BJ (cell line): Measurements from ENCODE around the gene TOM1L2. TPM values are rescaled to one million over a fixed set of nuclear protein-coding genes. Genes with fewer than 3 reads are reported as not detected.

Experiments
- CTCF ChIA-PET: fragments of 350-600 bp; formaldehyde crosslinking; extraction: SDS; loops from one replicate; lab custom pipeline; 2021; ENCODE audit warnings: antibody characterized with exemption, inconsistent platforms; lab: Yijun Ruan, JAX
- POLR2A ChIA-PET: fragments of 300-600 bp; sonication (Branson Sonifier 250); formaldehyde crosslinking; extraction: SDS; loops from one replicate; lab custom pipeline; 2021; ENCODE audit warnings: antibody characterized with exemption; lab: Charles Lee
- DNase-seq: peaks from one replicate; pipeline ENCODE4 v3.0.0-alpha.2; 2011; ENCODE audit warnings: low read depth
- H3K27me3 ChIP-seq: 2 replicates; pipeline ENCODE4 v1.6.0; 2011; ENCODE audit warnings: low read length; ENCODE audit not compliant: control insufficient read depth, insufficient read depth
- H3K36me3 ChIP-seq: 2 replicates; pipeline ENCODE4 v1.5.1; 2011; ENCODE audit warnings: low read length; ENCODE audit not compliant: control insufficient read depth, insufficient read depth
- H3K4me3 ChIP-seq: 2 replicates; pipeline ENCODE4 v1.5.1; 2011; ENCODE audit warnings: low read depth, mild to moderate bottlenecking, control low read depth, low read length
- CTCF ChIP-seq: IDR thresholded peaks from 2 replicates; pipeline ENCODE4 v1.5.1; 2011; ENCODE audit warnings: low read depth, mild to moderate bottlenecking, control low read depth, inconsistent platforms, low read length, moderate library complexity; ENCODE audit not compliant: insufficient read depth
- polyA plus RNA-seq: library from polyadenylated mRNA; depleted of rRNA; stranded (reverse); fragments of >200 nt; gene quantifications from 2 replicates; pipeline ENCODE4 v1.2.3, GENCODE V29; 2011

Gene TOM1L2
- polyA plus RNA-seq, 1 experiment: 39.6 TPM

GRCh38 chr17:17874478-17874877 is 97.7 kb downstream of the TOM1L2 start:
- no peak overlapping the region for H3K4me3 ChIP-seq
- CTCF ChIA-PET: interaction anchor here (1.0 to 1.3 kb wide), 6 partner anchors 9 to 194 kb away, joined by 3 to 4 read pairs (median 3); no protein-coding TSS in a partner anchor
- peak; percentile 69 for DNase-seq
- no peak for TF ChIP-seq CTCF
- H3K36me3 ChIP-seq: peaks cover 12% of the 10 kb centered on the region
- no peaks in the 10 kb centered on the region for H3K27me3 ChIP-seq
- POLR2A ChIA-PET: no interaction called here

- TF ChIP-seq CTCF: no peak
- no peaks in the 10 kb centered on the region for H3K27me3 ChIP-seq
- ChIA-PET CTCF (interaction anchor here (1.0 to 1.3 kb wide), 5 partner anchors 11 to 193 kb away, joined by 3 to 4 read pairs (median 3); no protein-coding TSS in a partner anchor), POLR2A (no interaction called here)
- no peak for DNase-seq
- H3K4me3 ChIP-seq: no peak overlapping the region
- H3K36me3 ChIP-seq: peaks cover 11% of the 10 kb centered on the region
These were observed 98.7 kb downstream of the TOM1L2 start for GRCh38 chr17:17873450-17873991.

- no peak overlapping the region for H3K4me3 ChIP-seq
- H3K27me3 ChIP-seq: no peaks in the 10 kb centered on the region
- H3K36me3 ChIP-seq: peaks cover 13% of the 10 kb centered on the region
- no peak for DNase-seq
- ChIA-PET POLR2A (no interaction called here), CTCF (interaction anchor here (1.0 kb wide), 1 partner anchor 15 kb away, joined by 3 read pairs; no protein-coding TSS in a partner anchor)
- no peak for TF ChIP-seq CTCF
These were observed 99.5 kb downstream of the TOM1L2 start for GRCh38 chr17:17872547-17873345.

GRCh38 chr17:17871913-17872312 is 100.3 kb downstream of the TOM1L2 start:
- ChIA-PET POLR2A (no interaction called here), CTCF (no interaction called here)
- DNase-seq: no peak
- H3K36me3 ChIP-seq: peaks cover 19% of the 10 kb centered on the region
- no peak overlapping the region for H3K4me3 ChIP-seq
- no peaks in the 10 kb centered on the region for H3K27me3 ChIP-seq
- no peak for TF ChIP-seq CTCF

- Histone ChIP-seq H3K36me3 (peaks cover 21% of the 10 kb centered on the region), H3K4me3 (no peak overlapping the region), H3K27me3 (no peaks in the 10 kb centered on the region)
- CTCF ChIA-PET: interaction anchor here (3.1 kb wide), 1 partner anchor 10 kb away, joined by 17 read pairs; no protein-coding TSS in a partner anchor
- no peak for TF ChIP-seq CTCF
- POLR2A ChIA-PET: no interaction called here
- no peak for DNase-seq
These were observed 102.0 kb downstream of the TOM1L2 start for GRCh38 chr17:17870247-17870646.
